Astrocyte (in vitro differentiated cells and primary cell): ENCODE measurements around the gene UTF1. TPM values are rescaled to one million over a fixed set of nuclear protein-coding genes. Genes with fewer than 3 reads are reported as not detected.

Source experiments
- DNase-seq: peaks from one replicate; pipeline ENCODE4 v3.0.0-alpha.2; 2010; ENCODE audit warnings: low read depth
- FAIRE-seq: peaks from 2 replicates; lab custom pipeline; 2011; peaks lifted over from hg19 to GRCh38; lab: Jason Lieb, UNC
- H2AFZ ChIP-seq: 2 replicates; pipeline ENCODE4 v1.6.0; 2012; ENCODE audit warnings: low read depth, low read length, inconsistent platforms
- H3K27ac ChIP-seq: 2 replicates; pipeline ENCODE4 v1.5.1; 2011; ENCODE audit warnings: low read depth, low read length, inconsistent platforms
- H3K27me3 ChIP-seq: 2 replicates; pipeline ENCODE4 v1.6.0; 2011; ENCODE audit warnings: low read length, inconsistent platforms; ENCODE audit not compliant: insufficient read depth
- H3K36me3 ChIP-seq: 2 replicates; pipeline ENCODE4 v1.5.1; 2011; ENCODE audit warnings: low read length, inconsistent platforms; ENCODE audit not compliant: insufficient read depth
- H3K4me1 ChIP-seq: 2 replicates; pipeline ENCODE4 v1.5.1; 2011; ENCODE audit warnings: low read length, inconsistent platforms; ENCODE audit not compliant: insufficient read depth
- H3K4me2 ChIP-seq: 2 replicates; pipeline ENCODE4 v1.6.0; 2012; ENCODE audit warnings: low read length, inconsistent platforms
- H3K4me3 ChIP-seq: 2 replicates; pipeline ENCODE4 v1.5.1; 2011; ENCODE audit warnings: low read depth, mild to moderate bottlenecking, low read length, inconsistent platforms; ENCODE audit not compliant: insufficient read depth
- H3K79me2 ChIP-seq: 2 replicates; pipeline ENCODE4 v1.6.0; 2012; ENCODE audit warnings: mild to moderate bottlenecking, low read length, inconsistent platforms; ENCODE audit not compliant: insufficient read depth
- H3K9ac ChIP-seq: 2 replicates; pipeline ENCODE4 v1.6.0; 2012; ENCODE audit warnings: mild to moderate bottlenecking, low read length, inconsistent platforms
- H3K9me3 ChIP-seq: 2 replicates; pipeline ENCODE4 v1.5.1; 2012; ENCODE audit warnings: low read depth, mild to moderate bottlenecking, low read length, inconsistent platforms; ENCODE audit not compliant: insufficient read depth
- H4K20me1 ChIP-seq: 2 replicates; pipeline ENCODE4 v1.6.0; 2012; ENCODE audit warnings: low read length, inconsistent platforms; ENCODE audit not compliant: insufficient read depth
- H3K27ac Mint-ChIP-seq: one replicate; pipeline ENCODE4 v1.8.0; 2021; ENCODE audit warnings: mild to moderate bottlenecking, mixed read lengths; ENCODE audit not compliant: unreplicated experiment
- H3K27me3 Mint-ChIP-seq: one replicate; pipeline ENCODE4 v1.8.0; 2021; ENCODE audit warnings: low read depth, mixed read lengths; ENCODE audit not compliant: unreplicated experiment
- H3K36me3 Mint-ChIP-seq: one replicate; pipeline ENCODE4 v1.8.0; 2021; ENCODE audit warnings: low read depth, mixed read lengths; ENCODE audit not compliant: unreplicated experiment
- H3K4me1 Mint-ChIP-seq: one replicate; pipeline ENCODE4 v1.8.0; 2021; ENCODE audit warnings: low read depth, mixed read lengths; ENCODE audit not compliant: unreplicated experiment
- H3K4me3 Mint-ChIP-seq: one replicate; pipeline ENCODE4 v1.8.0; 2021; ENCODE audit warnings: mild to moderate bottlenecking, moderate library complexity, mixed read lengths; ENCODE audit not compliant: unreplicated experiment
- H3K9me3 Mint-ChIP-seq: one replicate; pipeline ENCODE4 v1.8.0; 2021; ENCODE audit warnings: mild to moderate bottlenecking, mixed read lengths; ENCODE audit not compliant: unreplicated experiment
- EZH2 ChIP-seq: IDR thresholded peaks from 2 replicates; pipeline ENCODE4 v1.6.1; 2012; ENCODE audit warnings: mild to moderate bottlenecking, low read length, inconsistent platforms; ENCODE audit not compliant: insufficient read depth
- total RNA-seq: library from RNA; stranded (reverse); gene quantifications from 2 replicates; pipeline ENCODE4 v1.2.1, GENCODE V29; 2021
- TF ChIP-seq, protein P1 (sequence below): IDR thresholded peaks from 2 replicates; pipeline ENCODE4 v1.5.1; 2011; ENCODE audit warnings: low read depth, mild to moderate bottlenecking, inconsistent platforms, low read length, moderate library complexity; ENCODE audit not compliant: insufficient read depth

The UTF1 gene
- total RNA-seq, 1 donor from 2014 or later: 0.18 TPM

DNA sequence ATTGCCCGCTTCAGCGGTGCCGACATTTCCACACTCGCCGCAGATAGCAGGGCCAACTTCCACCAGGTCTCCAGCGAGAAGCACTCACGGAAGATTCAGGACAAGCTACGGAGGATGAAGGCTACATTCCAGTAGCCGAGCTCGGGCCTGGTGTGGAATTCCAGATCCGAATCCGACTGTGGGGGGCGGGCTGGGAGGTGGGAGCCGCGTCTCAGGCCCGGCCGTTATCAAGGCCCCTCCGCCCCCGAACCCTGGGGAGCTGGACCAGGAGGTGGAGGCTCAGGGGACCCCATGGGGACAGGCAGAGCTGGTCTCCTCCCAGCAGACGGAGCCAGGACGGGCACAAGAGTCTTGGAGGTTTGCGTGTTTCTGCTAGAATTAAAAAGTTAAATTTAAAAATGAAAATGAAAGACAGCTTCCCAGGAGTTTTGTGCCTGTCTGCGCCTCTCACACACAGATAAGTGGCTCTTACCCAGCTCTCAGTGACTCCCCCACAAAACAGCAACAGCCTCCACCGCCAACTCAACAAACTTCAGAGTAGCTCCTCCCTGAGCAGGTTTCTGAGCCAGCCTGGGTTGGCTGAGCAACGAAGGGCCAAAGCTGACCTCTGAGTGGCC, 5.2 kb upstream of the UTF1 start:
- TF ChIP-seq, protein P1, sequence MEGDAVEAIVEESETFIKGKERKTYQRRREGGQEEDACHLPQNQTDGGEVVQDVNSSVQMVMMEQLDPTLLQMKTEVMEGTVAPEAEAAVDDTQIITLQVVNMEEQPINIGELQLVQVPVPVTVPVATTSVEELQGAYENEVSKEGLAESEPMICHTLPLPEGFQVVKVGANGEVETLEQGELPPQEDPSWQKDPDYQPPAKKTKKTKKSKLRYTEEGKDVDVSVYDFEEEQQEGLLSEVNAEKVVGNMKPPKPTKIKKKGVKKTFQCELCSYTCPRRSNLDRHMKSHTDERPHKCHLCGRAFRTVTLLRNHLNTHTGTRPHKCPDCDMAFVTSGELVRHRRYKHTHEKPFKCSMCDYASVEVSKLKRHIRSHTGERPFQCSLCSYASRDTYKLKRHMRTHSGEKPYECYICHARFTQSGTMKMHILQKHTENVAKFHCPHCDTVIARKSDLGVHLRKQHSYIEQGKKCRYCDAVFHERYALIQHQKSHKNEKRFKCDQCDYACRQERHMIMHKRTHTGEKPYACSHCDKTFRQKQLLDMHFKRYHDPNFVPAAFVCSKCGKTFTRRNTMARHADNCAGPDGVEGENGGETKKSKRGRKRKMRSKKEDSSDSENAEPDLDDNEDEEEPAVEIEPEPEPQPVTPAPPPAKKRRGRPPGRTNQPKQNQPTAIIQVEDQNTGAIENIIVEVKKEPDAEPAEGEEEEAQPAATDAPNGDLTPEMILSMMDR: no peak
- no peak for TF ChIP-seq EZH2
- H3K27me3 ChIP-seq: peaks cover 20% of the 10 kb centered on the region
- H3K27me3 Mint-ChIP-seq: peaks cover 53% of the 10 kb centered on the region
- no peak overlapping the region for H3K4me3 Mint-ChIP-seq
- no peaks in the 10 kb centered on the region for H4K20me1 ChIP-seq
- no peak overlapping the region for H3K4me2 ChIP-seq
- no peak overlapping the region for H3K27ac ChIP-seq
- H3K4me1 ChIP-seq: no peaks in the 10 kb centered on the region
- H3K36me3 ChIP-seq: no peaks in the 10 kb centered on the region
- H3K9me3 Mint-ChIP-seq: peaks cover 5% of the 10 kb centered on the region
- H3K9me3 ChIP-seq: no peaks in the 10 kb centered on the region
- H3K4me1 Mint-ChIP-seq: peaks cover 5% of the 10 kb centered on the region
- no peak for DNase-seq
- no peak overlapping the region for H3K27ac Mint-ChIP-seq
- no peaks in the 10 kb centered on the region for H3K79me2 ChIP-seq
- FAIRE-seq: no peak
- H3K36me3 Mint-ChIP-seq: no peaks in the 10 kb centered on the region
- H3K9ac ChIP-seq: no peak overlapping the region
- no peak overlapping the region for H2AFZ ChIP-seq
- H3K4me3 ChIP-seq: no peak overlapping the region

DNA sequence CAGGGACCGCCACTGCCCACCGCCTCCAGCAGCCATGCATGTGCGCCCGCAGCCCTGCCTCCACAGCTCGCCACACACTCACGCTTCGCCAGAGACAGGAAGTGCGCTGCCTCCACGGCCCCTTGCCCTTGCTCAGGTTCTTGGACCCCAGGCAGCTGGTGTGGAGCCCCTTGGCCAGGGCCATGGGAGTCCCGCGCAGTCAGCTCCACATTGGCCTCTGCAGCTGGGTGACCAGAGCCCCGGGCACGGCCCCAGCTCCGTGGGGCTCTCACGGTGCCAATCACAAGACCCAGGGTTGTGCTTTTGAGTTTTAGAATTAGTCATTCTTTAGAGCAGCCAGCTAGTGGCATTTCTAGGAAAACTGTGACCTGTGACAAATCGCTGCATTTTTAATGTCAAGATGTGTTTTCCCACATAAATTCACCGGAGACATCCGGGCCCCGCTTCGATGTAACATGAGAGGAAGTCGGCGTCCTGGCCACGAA, 4.3 kb upstream of the UTF1 start:
- Mint-ChIP-seq H3K4me1 (peaks cover 5% of the 10 kb centered on the region), H3K27ac (peak overlapping the region; percentile 41), H3K4me3 (no peak overlapping the region), H3K9me3 (peaks cover 5% of the 10 kb centered on the region), H3K27me3 (peaks cover 53% of the 10 kb centered on the region), H3K36me3 (no peaks in the 10 kb centered on the region)
- FAIRE-seq (no peak), DNase-seq (no peak)
- Histone ChIP-seq H4K20me1 (no peaks in the 10 kb centered on the region), H3K27me3 (peaks cover 20% of the 10 kb centered on the region), H2AFZ (no peak overlapping the region), H3K4me2 (no peak overlapping the region), H3K9me3 (no peaks in the 10 kb centered on the region), H3K79me2 (no peaks in the 10 kb centered on the region), H3K4me3 (no peak overlapping the region), H3K9ac (no peak overlapping the region), H3K27ac (no peak overlapping the region), H3K36me3 (no peaks in the 10 kb centered on the region), H3K4me1 (no peaks in the 10 kb centered on the region)
- no peak for TF ChIP-seq EZH2
- TF ChIP-seq, protein P1: no peak

DNA sequence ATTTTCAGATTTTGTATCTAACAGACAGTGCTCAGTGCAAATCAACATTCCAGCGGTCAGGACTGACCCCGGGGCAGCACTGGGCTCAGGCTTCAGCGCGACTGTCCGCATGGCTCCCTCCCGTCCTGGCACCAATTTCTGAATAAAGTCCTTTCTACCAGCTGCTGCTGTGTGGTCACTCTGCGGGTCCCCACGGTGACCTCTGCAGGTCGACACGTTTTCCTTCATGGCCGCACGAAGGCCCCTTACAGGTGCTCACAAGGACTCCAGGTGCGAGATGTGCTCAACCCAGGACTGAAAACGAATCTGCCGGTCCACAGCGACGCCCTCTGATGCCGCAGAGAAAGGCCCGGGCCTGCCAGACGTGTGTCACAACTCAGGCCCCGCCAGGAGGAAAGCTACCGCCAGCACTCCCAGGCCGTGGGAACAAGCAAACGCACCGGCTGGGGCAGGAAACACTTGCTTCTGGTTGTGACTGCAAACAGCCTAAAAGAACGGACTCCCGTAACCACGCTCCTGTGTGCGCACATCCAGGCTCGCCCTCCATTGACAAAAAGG, 3.7 kb upstream of the UTF1 start:
- FAIRE-seq: no peak
- DNase-seq: no peak
- Histone ChIP-seq H3K9ac (no peak overlapping the region), H3K9me3 (no peaks in the 10 kb centered on the region), H3K4me1 (no peaks in the 10 kb centered on the region), H2AFZ (no peak overlapping the region), H3K27me3 (peaks cover 23% of the 10 kb centered on the region), H3K79me2 (no peaks in the 10 kb centered on the region), H3K4me3 (no peak overlapping the region), H3K27ac (no peak overlapping the region), H3K36me3 (no peaks in the 10 kb centered on the region), H3K4me2 (no peak overlapping the region), H4K20me1 (no peaks in the 10 kb centered on the region)
- Mint-ChIP-seq H3K27ac (peak overlapping the region; percentile 41), H3K4me1 (peaks cover 5% of the 10 kb centered on the region), H3K36me3 (no peaks in the 10 kb centered on the region), H3K27me3 (peaks cover 47% of the 10 kb centered on the region), H3K9me3 (peaks cover 5% of the 10 kb centered on the region), H3K4me3 (no peak overlapping the region)
- TF ChIP-seq EZH2: no peak
- TF ChIP-seq, protein P1: no peak
